HG03575 (cell line): Measurements from ENCODE around the gene PPBP.
"Not testable (repeated sequence)": the region's sequence is repeated elsewhere in the genome, so short reads cannot be mapped to it uniquely, and the experiment has no call there.

ENCODE experiments used
- ATAC-seq: cut with Tn5 transposase; IDR thresholded peaks from one replicate; pipeline ENCODE4 v1.9.1; 2021; ENCODE audit not compliant: unreplicated experiment, insufficient number of reproducible peaks, low FRiP score; ENCODE audit errors: extremely low read depth

The PPBP gene

DNA sequence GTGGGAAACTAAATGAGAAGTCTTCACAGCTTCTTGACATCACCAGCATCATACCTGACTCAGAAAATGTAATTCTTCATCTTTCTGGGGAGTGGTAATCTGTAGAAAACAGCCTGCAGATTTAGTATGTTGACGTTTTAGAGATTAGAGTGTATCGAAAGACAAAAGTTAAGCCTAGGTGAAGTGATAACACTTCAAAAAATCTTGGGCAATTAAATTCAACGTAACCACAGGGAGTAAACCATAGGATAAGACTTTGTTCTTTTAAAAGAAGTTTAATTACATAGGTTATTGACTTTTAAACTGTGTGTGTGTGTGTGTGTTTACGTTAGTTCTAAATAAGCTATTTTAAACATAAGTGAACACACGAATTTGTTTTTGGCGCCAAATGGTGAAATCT, 12.3 kb upstream of the PPBP start:
- no peak for ATAC-seq

DNA sequence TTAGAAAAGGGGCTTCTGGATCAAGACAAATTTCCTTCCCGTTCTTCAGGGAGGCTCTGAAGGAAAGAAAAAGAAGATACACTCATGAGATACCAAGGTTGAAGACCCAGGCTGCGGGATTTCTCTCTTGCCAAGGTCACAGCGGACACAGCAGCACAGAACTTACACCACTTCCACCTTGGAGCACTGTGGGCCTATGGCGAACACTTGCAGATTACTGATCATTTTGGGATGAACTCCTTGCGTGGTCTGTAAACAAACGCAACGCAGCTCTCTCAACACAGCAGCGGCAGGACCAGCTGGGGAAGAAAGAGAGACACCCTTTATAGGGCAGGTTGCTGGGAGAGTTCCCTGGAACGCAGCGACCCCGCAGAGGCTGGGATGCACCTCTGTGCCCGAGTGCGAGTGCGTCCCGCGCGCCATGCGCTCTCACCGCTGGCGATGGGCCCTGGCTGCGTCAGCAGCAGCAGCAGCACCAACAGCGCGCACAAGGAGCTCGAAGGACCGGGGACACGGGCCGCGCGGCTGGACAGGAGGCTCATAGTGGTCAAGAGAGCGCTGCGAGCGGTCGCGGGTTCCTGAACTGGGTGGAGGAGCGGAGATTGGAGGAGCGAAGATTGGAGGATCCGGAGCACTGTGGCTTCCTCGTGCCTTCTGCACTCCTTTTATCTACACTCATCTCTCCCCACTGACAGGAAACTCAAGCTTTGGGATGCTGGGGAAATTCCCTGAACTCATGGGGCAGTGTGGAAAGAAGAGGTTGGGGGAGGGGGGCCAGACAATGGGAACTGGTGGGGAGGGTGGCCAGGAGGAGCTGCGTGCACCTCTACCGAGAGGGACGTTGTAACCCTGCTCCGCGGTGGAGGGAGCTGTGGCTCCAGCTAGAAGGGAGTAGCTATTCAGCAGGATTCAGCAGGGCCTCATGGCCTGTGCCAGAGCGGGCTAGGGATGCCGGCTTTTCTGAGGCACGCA, 10.3 kb upstream of the PPBP start, which contains the start of gene CXCL5:
Gene CXCL5, minus strand, starts transcription at position 638 of the 972 bp plus-strand sequence. Its CDS starts 96 bp downstream, at position 542.
- ATAC-seq, result no peak

GRCh38 chr4:73992050-73992449, 4.1 kb upstream of the PPBP start:
- ATAC-seq, result no peak

DNA sequence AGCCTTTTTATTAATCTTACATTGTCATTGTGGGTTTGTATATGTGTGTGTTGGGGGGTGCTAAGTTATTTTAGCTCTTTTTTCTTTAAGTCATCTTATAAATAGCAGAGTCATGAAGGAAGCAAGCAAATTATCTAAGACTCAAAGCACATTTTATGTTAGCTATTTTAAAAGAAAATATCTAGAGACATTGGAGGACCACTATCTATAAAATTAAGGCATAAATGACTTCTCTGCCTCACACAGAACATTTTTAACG, 3.7 kb upstream of the PPBP start:
- no peak for ATAC-seq

GRCh38 chr4:73990988-73991741, 3.2 kb upstream of the PPBP start:
- no peak for ATAC-seq

DNA sequence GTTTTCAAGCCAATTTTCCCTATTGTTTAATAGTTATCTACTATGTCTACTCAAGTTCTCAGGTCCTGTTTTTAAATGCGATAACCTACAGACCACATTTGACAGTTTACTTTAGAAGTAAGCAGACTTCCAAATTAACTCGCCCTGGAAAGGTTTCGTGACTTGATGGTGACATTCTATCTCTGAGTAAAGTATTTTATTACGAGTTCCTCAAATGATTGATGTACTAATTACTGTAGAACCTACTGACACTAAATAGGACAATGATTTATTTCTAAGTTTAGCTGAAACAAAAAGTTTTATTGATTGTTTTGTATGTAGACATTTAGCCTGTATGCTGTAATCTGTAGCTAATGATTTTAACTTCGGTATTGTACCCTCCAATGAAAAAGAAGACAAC, 1.9 kb upstream of the PPBP start:
- ATAC-seq, result no peak

GRCh38 chr4:73989031-73989430, 1.0 kb upstream of the PPBP start:
- no peak for ATAC-seq

DNA sequence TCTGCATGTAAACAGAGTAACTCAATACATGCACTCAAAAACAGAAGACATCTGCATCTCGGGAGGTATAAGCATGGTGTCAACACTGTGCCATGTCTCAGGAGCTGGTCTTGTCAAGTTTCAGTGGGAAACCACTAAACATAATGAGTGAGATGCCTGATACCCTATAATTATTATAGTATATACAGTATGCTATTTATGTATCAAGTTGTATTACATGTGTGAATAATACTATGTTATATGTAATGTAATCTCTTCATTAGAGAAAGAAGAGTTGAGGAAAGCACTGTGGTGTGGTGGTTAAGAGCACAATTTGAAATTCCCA, 2.5 kb downstream of the PPBP start:
- ATAC-seq, result no peak

DNA sequence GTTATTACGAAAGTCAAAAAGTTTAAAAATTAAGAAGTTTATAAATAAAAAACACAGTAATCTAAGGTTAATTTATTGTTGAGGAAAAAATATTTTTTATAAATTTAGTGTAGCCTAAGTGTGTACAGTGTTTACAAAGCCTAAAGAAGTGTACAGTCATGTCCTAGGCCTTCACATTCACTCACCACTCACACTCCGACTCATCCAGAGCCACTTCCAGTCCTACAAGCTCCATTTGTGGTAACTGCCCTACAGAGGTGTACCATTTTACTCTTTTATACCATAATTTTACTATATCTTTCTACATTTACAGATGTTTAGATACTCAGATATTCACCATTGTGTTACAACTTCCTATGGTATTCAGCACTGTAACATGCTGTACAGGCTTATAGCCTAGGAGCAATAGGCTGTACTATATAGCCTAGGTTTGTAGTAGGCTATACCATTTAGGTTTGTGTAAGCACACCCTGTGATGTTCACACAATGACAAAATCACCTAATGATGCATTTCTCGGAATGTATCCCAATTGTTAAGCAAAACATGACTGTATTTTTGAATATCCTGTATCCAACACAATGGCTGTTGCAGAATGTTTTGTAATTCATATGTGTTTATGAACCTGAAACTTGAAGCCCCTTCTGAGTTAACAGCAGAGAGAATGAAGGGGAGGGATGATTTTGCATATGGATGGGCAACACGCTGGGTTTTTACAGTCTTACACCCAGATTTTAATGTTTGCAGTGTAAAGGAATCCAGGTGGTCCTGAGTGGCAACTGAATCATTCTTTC, 3.1 kb downstream of the PPBP start:
- no peak for ATAC-seq

DNA sequence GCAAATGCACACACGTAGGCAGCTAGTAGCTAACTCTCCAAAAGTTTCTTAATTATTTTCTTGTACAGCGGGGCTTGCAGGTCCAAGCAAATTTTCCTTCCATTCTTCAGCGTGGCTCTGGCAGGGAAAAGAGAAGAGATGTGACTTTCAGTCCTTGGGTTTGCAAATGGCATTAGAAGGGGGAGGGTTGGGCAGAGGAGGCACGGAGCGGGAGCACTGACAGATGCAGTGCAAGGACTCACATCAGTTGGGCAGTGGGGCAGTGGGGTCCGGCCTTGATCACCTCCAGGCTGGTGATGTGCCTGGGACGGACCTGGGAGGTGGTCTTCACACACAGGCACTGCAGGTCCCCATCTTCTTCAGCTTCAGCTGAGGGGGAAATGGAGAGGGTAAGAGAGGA, 6.8 kb downstream of the PPBP start:
- ATAC-seq, result not testable (repeated sequence)

GRCh38 chr4:73979407-73979957, 8.5 kb downstream of the PPBP start:
- ATAC-seq, result no peak

DNA sequence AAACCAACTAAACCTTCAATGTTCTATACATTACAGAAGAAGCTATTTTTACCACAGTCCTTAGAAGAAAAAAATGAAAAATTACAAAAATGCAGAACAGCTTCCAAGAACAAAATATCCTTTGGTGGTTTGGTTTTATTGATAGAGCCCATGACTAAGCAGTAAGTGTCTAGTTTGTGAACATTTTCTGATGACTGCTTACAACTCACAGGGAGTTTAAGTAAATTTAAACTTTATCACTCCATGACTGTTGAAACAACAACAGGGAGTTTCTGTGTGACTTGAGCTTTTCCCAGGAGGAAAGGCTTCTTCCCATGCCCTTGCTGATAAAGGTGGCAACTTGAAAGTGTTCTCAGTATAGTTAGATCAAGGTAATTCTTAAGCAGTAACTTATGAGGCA, 9.1 kb downstream of the PPBP start:
- ATAC-seq, result no peak

DNA sequence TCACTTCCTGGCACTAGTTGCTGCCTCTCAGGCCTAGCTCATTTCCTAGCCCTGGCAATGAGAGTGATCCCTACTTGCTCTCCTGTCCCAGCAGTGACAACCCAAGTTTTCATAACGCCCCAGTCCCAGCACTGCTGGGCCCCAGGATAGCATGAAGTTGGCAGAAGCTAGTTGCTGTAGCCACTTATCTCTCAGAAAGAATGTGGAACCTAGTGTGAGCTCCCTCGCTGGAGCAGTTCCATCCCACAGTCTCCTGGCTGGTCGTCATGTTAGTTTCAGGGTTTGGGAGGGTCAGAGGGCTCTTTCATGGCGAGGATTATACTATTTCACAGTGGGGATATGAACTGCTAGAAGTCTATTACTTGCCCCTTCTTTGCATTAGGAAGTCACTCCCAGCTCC, 11.3 kb downstream of the PPBP start:
- ATAC-seq, result no peak

- ATAC-seq, result no peak
Observed at GRCh38 chr4:73976217-73976616, 11.8 kb downstream of the PPBP start.

GRCh38 chr4:73974352-73974751, 13.6 kb downstream of the PPBP start:
- no peak for ATAC-seq

GRCh38 chr4:73970945-73971344, 17.0 kb downstream of the PPBP start:
- no peak for ATAC-seq

GRCh38 chr4:73970011-73970410, 18.0 kb downstream of the PPBP start:
- no peak for ATAC-seq

- no peak for ATAC-seq
Observed at GRCh38 chr4:73967866-73968265, 20.1 kb downstream of the PPBP start.

- no peak for ATAC-seq
Observed at GRCh38 chr4:73964862-73965611, 23.0 kb downstream of the PPBP start.
